Activated CD8-positive, alpha-beta memory T cell treated with anti-CD3 and anti-CD28 coated beads for 1 hour (primary cell): ENCODE measurements around the gene RIN1.

ENCODE experiments used
- DNase-seq, 2 donors: peaks; one replicate each; pipeline ENCODE4 v3.0.0-alpha.2; 2020; ENCODE audit warnings: low read depth in 1 of 2; ENCODE audit errors: extremely low read depth in 1 of 2

Gene RIN1

GRCh38 chr11:66285250-66285947 is 50.8 kb downstream of the RIN1 start:
- no peak for DNase-seq

GRCh38 chr11:66284526-66285078 is 51.6 kb downstream of the RIN1 start:
- no peak for DNase-seq

- DNase-seq, result no peak
Observed at GRCh38 chr11:66283461-66284105, 52.7 kb downstream of the RIN1 start.

GRCh38 chr11:66282468-66283455 is 53.5 kb downstream of the RIN1 start:
- DNase-seq, result peak; percentile 99 to 100
